NCI-H526 (cell line): Measurements from ENCODE around the gene UPF2.

Experiments
- DNase-seq, 2 experiments: peaks; one replicate each; lab custom pipeline; 2025; lab: John Stamatoyannopoulos, UW

The UPF2 gene

GRCh38 chr10:11958956-11959355 lies 83.7 kb downstream of the UPF2 start:
- no peak for DNase-seq

- DNase-seq: no peak
Observed at GRCh38 chr10:11951695-11952094, 90.9 kb downstream of the UPF2 start.

GRCh38 chr10:11950325-11951018 lies 92.1 kb downstream of the UPF2 start:
- DNase-seq: peak in 1 of 2 experiments; percentile 1

- DNase-seq: no peak
Observed at GRCh38 chr10:11949152-11949551, 93.5 kb downstream of the UPF2 start.

GRCh38 chr10:11946652-11947051 lies 96.0 kb downstream of the UPF2 start:
- no peak for DNase-seq

GRCh38 chr10:11936389-11937152 lies 106.0 kb downstream of the UPF2 start:
- DNase-seq: no peak

- DNase-seq: no peak
Observed at GRCh38 chr10:11934262-11934661, 108.3 kb downstream of the UPF2 start.

- DNase-seq: no peak
Observed at GRCh38 chr10:11933577-11934223, 108.9 kb downstream of the UPF2 start.

GRCh38 chr10:11931038-11931437 lies 111.6 kb downstream of the UPF2 start:
- no peak for DNase-seq

- DNase-seq: no peak
Observed at GRCh38 chr10:11930312-11930978, 112.2 kb downstream of the UPF2 start.

- no peak for DNase-seq
Observed at GRCh38 chr10:11927746-11928145, 114.9 kb downstream of the UPF2 start.

GRCh38 chr10:11921800-11922392 lies 120.7 kb downstream of the UPF2 start:
- no peak for DNase-seq

- DNase-seq: no peak
Observed at GRCh38 chr10:11919271-11919670, 123.3 kb downstream of the UPF2 start.

- DNase-seq: no peak
Observed at GRCh38 chr10:11918384-11918783, 124.2 kb downstream of the UPF2 start.

GRCh38 chr10:11913079-11913641 lies 129.4 kb downstream of the UPF2 start:
- DNase-seq: no peak

- no peak for DNase-seq
Observed at GRCh38 chr10:11910102-11910501, 132.5 kb downstream of the UPF2 start.

- no peak for DNase-seq
Observed at GRCh38 chr10:11909618-11910017, 133.0 kb downstream of the UPF2 start.

GRCh38 chr10:11908991-11909390 lies 133.6 kb downstream of the UPF2 start:
- DNase-seq: no peak

GRCh38 chr10:11908536-11908935 lies 134.1 kb downstream of the UPF2 start:
- no peak for DNase-seq

GRCh38 chr10:11907914-11908313 lies 134.7 kb downstream of the UPF2 start:
- no peak for DNase-seq

- DNase-seq: no peak
Observed at GRCh38 chr10:11906714-11907113, 135.9 kb downstream of the UPF2 start.

GRCh38 chr10:11902646-11903045 lies 140.0 kb downstream of the UPF2 start:
- no peak for DNase-seq
